Heart left ventricle (tissue), 16 donors: ENCODE results near the gene KITLG. TPM values are rescaled to one million over a fixed set of nuclear protein-coding genes. Genes with fewer than 3 reads are reported as not detected.

Source experiments
- ATAC-seq, 4 donors: fragments of 200-7000 bp; cut with Tn5 transposase; one replicate each; pipeline ENCODE4 v1.9.1; 2020 to 2022; ENCODE audit warnings: moderate library complexity in 4 of 4, mild to moderate bottlenecking in 3 of 4, moderate number of reproducible peaks in 1 of 4
- DNase-seq, 5 donors: peaks; one replicate each; pipeline ENCODE4 v3.0.0-alpha.2; 2020
- H3K27ac ChIP-seq, 12 donors: fragments of 200-600 bp; sonication (generic) in 4 of 12; one replicate each; pipeline versions ENCODE4 v1.5.0 to v1.8.0; 2016 to 2022; ENCODE audit warnings: mild to moderate bottlenecking in 2 of 12
- H3K27me3 ChIP-seq, 9 donors: fragments of 200-600 bp; sonication (generic) in 2 of 9; one replicate each; pipeline versions ENCODE4 v1.5.1 to v1.8.0; 2016 to 2022; ENCODE audit warnings: mild to moderate bottlenecking in 3 of 9
- H3K36me3 ChIP-seq, 9 donors: fragments of 200-600 bp; sonication (generic) in 2 of 9; one replicate each; pipeline versions ENCODE4 v1.5.0 to v1.8.0; 2018 to 2022; ENCODE audit warnings: mild to moderate bottlenecking in 2 of 9
- H3K4me1 ChIP-seq, 12 donors: fragments of 200-600 bp; sonication (generic) in 4 of 12; one replicate each; pipeline versions ENCODE4 v1.5.0 to v1.8.0; 2016 to 2022; ENCODE audit warnings: mild to moderate bottlenecking in 3 of 12
- H3K4me3 ChIP-seq, 12 donors: fragments of 200-600 bp; sonication (generic) in 4 of 12; one replicate each; pipeline versions ENCODE4 v1.5.0 to v1.8.0; 2017 to 2022; ENCODE audit warnings: mild to moderate bottlenecking in 9 of 12, moderate library complexity in 4 of 12
- H3K9me3 ChIP-seq, 12 donors: fragments of 200-600 bp; sonication (generic) in 4 of 12; one replicate each; pipeline versions ENCODE4 v1.5.0 to v1.8.0; 2016 to 2022; ENCODE audit warnings: mild to moderate bottlenecking in 1 of 12
- POLR2A ChIP-seq, 2 donors: fragments of 450-650 bp; IDR thresholded peaks; one replicate each; pipeline ENCODE4 v1.6.1; 2017; ENCODE audit warnings: antibody characterized with exemption in 2 of 2, mild to moderate bottlenecking in 2 of 2, moderate library complexity in 2 of 2
- WGBS, 4 donors: extraction: QIAGEN DNeasy Blood & Tissue Kit in 2 of 4; methylation state at CpG; one replicate each; pipeline versions ENCODE4 v1.1.5 to v1.1.7; 2013 to 2018; 5-methylcytosine and 5-hydroxymethylcytosine counted together
- intact Hi-C, 10 donors: fragments of 100-400 bp; cut with DNase I; formaldehyde crosslinking; loops; one replicate each; pipeline versions ENCODE4 v1.11.1 to v1.14.2; 2022
- polyA plus RNA-seq, 2 donors: library from polyadenylated mRNA; stranded (reverse); fragments of 200-250 nt; gene quantifications; one replicate each; pipeline ENCODE4 v1.2.3, GENCODE V29; 2013
- total RNA-seq, 9 donors: library from RNA; depleted of rRNA in 2 of 9; stranded (reverse); fragments of >200 nt in 2 of 9; fragmentation: NEBNext Ultra II Directional in 3 of 9; extraction: Animal tissue kit (Norgen Biotek cat#: 25700) in 3 of 9; gene quantifications; one replicate each; pipeline versions ENCODE4 v1.1.0 to v1.2.4, GENCODE V29; 2016 to 2023
- TF ChIP-seq, protein P1 (sequence below), 12 donors: fragments of 200-600 bp; sonication (generic) in 4 of 12; IDR thresholded peaks; one replicate each; pipeline versions ENCODE4 v1.5.0 to v1.8.0; 2018 to 2022; ENCODE audit warnings: antibody characterized with exemption in 12 of 12, mild to moderate bottlenecking in 5 of 12
- donor health status: ischemic (EF 13 %, LVEDD 7.1; RV severe dilation, severe dysfunction).
- donor health status: healthy with polysubstance abuse.
- donor health status: DM: no; HTN: yes; CAD: no.
- donor health status: DM: no; HTN: no; CAD: no.
- donor health status: ischemic (EF 25% LVEDD 6.9; RV normal size, moderate dysfunction).
- donor health status: ischemic (EF 25% LVEDD 5.7; RV mildly dilated, moderate dysfunction).
- donor health status: healthy.
- donor health status: DM: yes; HTN: yes; CAD: no.
- donor health status: ischemic (EF 35%, LVEDD 5.7; RV mildly dilated, moderate dysfunction).
- donor health status: nonischemic (EF 11% LVEDD 7.7; RV severe dilation, severe dysfunction).
- donor health status: DM: yes; HTN: yes; CAD: no.
- donor health status: PGD.
- donor health status: ischemic (EF 29% LVEDD 5.4; RV normal size, mild dysfunction).
- donor health status: nonischemic (EF 23%, LVEDD 6.1; RV moderate dilation, normal function).

The KITLG gene
- total and polyA plus RNA-seq, 11 donors = 3.1 to 15.3 (median 9.3) TPM

DNA sequence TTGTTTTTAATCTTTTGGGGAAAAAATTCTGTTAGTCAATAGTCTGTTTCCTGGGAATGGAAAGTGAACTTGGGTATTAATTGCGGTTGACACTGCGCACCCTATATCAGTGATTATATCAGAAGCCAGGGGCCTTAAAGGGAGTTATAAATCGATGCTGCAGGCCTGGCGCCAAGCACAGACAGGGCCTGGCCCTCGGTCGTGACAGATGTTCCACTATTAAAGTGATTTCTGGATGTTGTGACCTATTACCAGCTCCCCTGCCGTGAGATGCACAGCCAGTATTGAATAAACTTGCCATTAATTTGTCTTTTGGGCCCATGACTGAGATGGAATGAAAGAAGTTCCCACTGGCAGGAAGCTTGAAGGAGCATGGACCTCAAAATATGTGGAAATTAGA lies 45.1 kb upstream of the KITLG start:
- Histone ChIP-seq H3K36me3 (no peaks in the 10 kb centered on the region), H3K4me1 (no peaks in the 10 kb centered on the region), H3K27me3 (no peaks in the 10 kb centered on the region), H3K4me3 (no peak overlapping the region), H3K9me3 (peaks cover 0 to 3% (median 0%) of the 10 kb centered on the region in 12 donors), H3K27ac (no peak overlapping the region)
- no peak for TF ChIP-seq POLR2A (IDR thresholded peaks at IDR 0.05)
- 71 to 80% (median 79%) methylated on average over 7 of the region's 7 CpGs for WGBS, 4 donors
- ATAC-seq (no peak), DNase-seq (no peak)
- intact Hi-C loops = no loop called here

GRCh38 chr12:88624911-88625310 lies 44.6 kb upstream of the KITLG start:
- H3K27me3 ChIP-seq = no peaks in the 10 kb centered on the region
- DNase-seq (no peak), ATAC-seq (no peak)
- intact Hi-C loops = no loop called here
- H3K9me3 ChIP-seq = peaks cover 0 to 3% (median 0%) of the 10 kb centered on the region in 12 donors
- H3K4me1 ChIP-seq = no peaks in the 10 kb centered on the region
- H3K36me3 ChIP-seq = no peaks in the 10 kb centered on the region
- no peak overlapping the region for H3K4me3 ChIP-seq
- 70 to 79% (median 73%) methylated on average over 3 of the region's 3 CpGs for WGBS, 4 donors
- no peak overlapping the region for H3K27ac ChIP-seq
- TF ChIP-seq, protein P1, sequence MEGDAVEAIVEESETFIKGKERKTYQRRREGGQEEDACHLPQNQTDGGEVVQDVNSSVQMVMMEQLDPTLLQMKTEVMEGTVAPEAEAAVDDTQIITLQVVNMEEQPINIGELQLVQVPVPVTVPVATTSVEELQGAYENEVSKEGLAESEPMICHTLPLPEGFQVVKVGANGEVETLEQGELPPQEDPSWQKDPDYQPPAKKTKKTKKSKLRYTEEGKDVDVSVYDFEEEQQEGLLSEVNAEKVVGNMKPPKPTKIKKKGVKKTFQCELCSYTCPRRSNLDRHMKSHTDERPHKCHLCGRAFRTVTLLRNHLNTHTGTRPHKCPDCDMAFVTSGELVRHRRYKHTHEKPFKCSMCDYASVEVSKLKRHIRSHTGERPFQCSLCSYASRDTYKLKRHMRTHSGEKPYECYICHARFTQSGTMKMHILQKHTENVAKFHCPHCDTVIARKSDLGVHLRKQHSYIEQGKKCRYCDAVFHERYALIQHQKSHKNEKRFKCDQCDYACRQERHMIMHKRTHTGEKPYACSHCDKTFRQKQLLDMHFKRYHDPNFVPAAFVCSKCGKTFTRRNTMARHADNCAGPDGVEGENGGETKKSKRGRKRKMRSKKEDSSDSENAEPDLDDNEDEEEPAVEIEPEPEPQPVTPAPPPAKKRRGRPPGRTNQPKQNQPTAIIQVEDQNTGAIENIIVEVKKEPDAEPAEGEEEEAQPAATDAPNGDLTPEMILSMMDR (IDR thresholded peaks at IDR 0.05) = no peak
- TF ChIP-seq POLR2A (IDR thresholded peaks at IDR 0.05) = no peak

DNA sequence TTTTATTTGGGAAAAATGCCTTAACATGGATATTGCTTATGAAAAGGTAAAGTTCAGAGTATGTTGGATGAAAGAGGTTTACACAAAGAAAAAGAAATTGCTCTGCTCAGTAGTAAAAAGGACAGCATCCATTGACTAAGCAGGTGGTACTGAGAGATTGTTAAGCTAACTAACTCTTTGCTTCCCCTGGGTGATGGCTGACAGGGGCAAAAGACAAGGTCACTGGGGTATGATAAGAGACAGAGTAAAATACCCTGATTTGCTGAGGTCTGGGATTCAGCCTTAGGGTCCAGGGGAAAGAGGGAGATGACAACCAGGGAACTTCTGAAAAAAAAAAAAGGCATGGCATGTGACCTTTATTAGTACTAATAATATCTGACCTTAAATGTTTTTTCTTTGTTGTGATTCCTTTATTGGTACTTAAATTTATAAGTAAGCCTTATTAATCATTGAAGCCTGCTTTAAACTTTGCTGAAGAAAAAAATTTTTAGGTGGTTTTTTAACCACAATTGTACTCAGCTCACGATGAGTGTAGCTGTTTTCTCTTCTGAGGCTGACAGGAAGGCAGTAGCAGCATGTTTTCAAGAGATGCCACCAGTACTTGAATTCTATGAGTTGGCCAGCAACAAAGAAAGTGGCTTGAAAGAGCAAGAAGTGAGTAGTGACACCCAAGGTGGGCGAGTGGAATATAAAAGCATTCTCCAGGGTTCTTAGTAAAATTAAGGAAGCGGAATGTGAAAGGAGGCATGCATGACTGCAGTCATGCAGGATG lies 43.7 kb upstream of the KITLG start:
- intact Hi-C loops = no loop called here
- peaks cover 0 to 3% (median 0%) of the 10 kb centered on the region in 12 donors for H3K9me3 ChIP-seq
- WGBS, 4 donors = 80 to 88% (median 84%) methylated on average over 3 of the region's 3 CpGs

DNA sequence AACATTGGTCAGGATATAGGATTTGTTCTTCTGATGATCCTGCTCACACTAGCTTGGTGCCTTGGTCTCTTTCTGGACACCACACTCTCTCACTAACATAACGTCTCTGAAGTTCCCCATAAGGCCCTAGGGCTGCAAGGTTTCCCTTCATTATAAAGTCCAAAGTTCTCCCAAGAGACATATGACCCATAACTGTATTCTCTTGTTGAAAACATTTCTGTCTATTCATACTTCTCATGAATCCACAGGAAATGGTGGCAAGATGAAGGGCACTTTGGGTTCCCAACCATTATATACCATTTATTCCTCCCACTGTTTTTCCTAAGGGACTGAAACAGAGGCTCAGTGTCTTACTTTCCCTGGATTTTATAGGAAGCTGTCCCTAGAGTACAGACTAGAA lies 37.1 kb upstream of the KITLG start:
- H3K36me3 ChIP-seq = no peaks in the 10 kb centered on the region
- WGBS, 4 donors = 70 to 82% (median 79%) methylated on average over 1 of the region's 1 CpG
- no peaks in the 10 kb centered on the region for H3K27me3 ChIP-seq
- no peaks in the 10 kb centered on the region for H3K4me1 ChIP-seq
- TF ChIP-seq, protein P1 (IDR thresholded peaks at IDR 0.05) = no peak
- no peak for TF ChIP-seq POLR2A (IDR thresholded peaks at IDR 0.05)
- ATAC-seq (no peak), DNase-seq (no peak)
- peaks cover 0 to 3% (median 0%) of the 10 kb centered on the region in 12 donors for H3K9me3 ChIP-seq
- H3K4me3 ChIP-seq = no peak overlapping the region
- H3K27ac ChIP-seq = no peak overlapping the region
- intact Hi-C loops = no loop called here

More for the DNA sequence above, 43.7 kb upstream of the KITLG start:
- Histone ChIP-seq H3K27me3 (no peaks in the 10 kb centered on the region), H3K4me3 (no peak overlapping the region), H3K27ac (no peak overlapping the region), H3K36me3 (no peaks in the 10 kb centered on the region), H3K4me1 (no peaks in the 10 kb centered on the region)
- TF ChIP-seq, protein P1 (IDR thresholded peaks at IDR 0.05) = no peak
- TF ChIP-seq POLR2A (IDR thresholded peaks at IDR 0.05) = no peak
- no peak for DNase-seq
- ATAC-seq = no peak
